IMR-90 (cell line): ENCODE results near the gene DGKH.
"Not testable (repeated sequence)": the region's sequence is repeated elsewhere in the genome, so short reads cannot be mapped to it uniquely, and the experiment has no call there.

Experiments used
- BHLHE40 ChIP-seq: fragments of 150-350 bp; IDR thresholded peaks from 2 replicates; pipeline ENCODE4 v1.6.1; 2016; ENCODE audit warnings: mild to moderate bottlenecking, low read depth, low read length
- CTCF ChIP-seq: conservative IDR thresholded peaks from 2 replicates; pipeline ENCODE4 v1.5.1; 2012; ENCODE audit warnings: mild to moderate bottlenecking, low read depth, low read length, improper control_type of control experiment
- ELK1 ChIP-seq: fragments of 150-350 bp; IDR thresholded peaks from 2 replicates; pipeline ENCODE4 v1.6.1; 2016; ENCODE audit warnings: low read depth, mild to moderate bottlenecking, low read length, moderate library complexity, borderline replicate concordance
- FOS ChIP-seq: fragments of 150-350 bp; IDR thresholded peaks from 2 replicates; pipeline ENCODE4 v1.6.1; 2016; ENCODE audit warnings: low read depth, low read length
- MAFK ChIP-seq: IDR thresholded peaks from 2 replicates; pipeline ENCODE4 v1.6.1; 2012; ENCODE audit warnings: low read depth, low read length, improper control_type of control experiment
- MAZ ChIP-seq: IDR thresholded peaks from 2 replicates; pipeline ENCODE4 v1.6.1; 2012; ENCODE audit warnings: low read depth, mild to moderate bottlenecking, low read length, improper control_type of control experiment, moderate library complexity, borderline replicate concordance
- NFE2L2 ChIP-seq: fragments of 150-350 bp; IDR thresholded peaks from 2 replicates; pipeline ENCODE4 v1.6.1; 2016; ENCODE audit warnings: low read depth, mild to moderate bottlenecking, low read length
- POLR2A ChIP-seq: IDR thresholded peaks from 2 replicates; pipeline ENCODE4 v1.6.1; 2012; ENCODE audit warnings: mild to moderate bottlenecking, low read depth, low read length
- RAD21 ChIP-seq: IDR thresholded peaks from 2 replicates; pipeline ENCODE4 v1.6.1; 2012; ENCODE audit warnings: low read length, improper control_type of control experiment
- RCOR1 ChIP-seq: IDR thresholded peaks from 2 replicates; pipeline ENCODE4 v1.6.1; 2012; ENCODE audit warnings: mild to moderate bottlenecking, low read length, improper control_type of control experiment; ENCODE audit not compliant: insufficient replicate concordance
- RFX5 ChIP-seq: IDR thresholded peaks from 2 replicates; pipeline ENCODE4 v1.8.0; 2012; ENCODE audit warnings: low read depth, mild to moderate bottlenecking, low read length, moderate library complexity
- SMC3 ChIP-seq: fragments of 150-350 bp; IDR thresholded peaks from 2 replicates; pipeline ENCODE4 v1.6.1; 2016; ENCODE audit warnings: low read depth, mild to moderate bottlenecking, antibody characterized with exemption, low read length, moderate library complexity
- USF2 ChIP-seq: fragments of 150-350 bp; IDR thresholded peaks from 2 replicates; pipeline ENCODE4 v1.6.1; 2017; ENCODE audit warnings: mild to moderate bottlenecking, antibody characterized with exemption, low read length, low read depth

DNA sequence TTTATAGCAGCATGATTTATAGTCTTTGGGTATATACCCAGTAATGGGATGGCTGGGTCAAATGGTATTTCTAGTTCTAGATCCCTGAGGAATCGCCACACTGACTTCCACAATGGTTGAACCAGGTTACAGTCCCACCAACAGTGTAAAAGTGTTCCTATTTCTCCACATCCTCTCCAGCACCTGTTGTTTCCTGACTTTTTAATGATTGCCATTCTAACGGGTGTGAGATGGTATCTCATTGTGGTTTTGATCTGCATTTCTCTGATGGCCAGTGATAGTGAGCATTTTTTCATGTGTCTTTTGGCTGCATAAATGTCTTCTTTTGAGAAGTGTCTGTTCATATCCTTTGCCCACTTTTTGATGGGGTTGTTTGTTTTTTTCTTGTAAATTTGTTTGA is 114.9 kb downstream of the DGKH start:
- not testable (repeated sequence) for TF ChIP-seq CTCF, USF2, MAZ, RAD21, ELK1, POLR2A, BHLHE40, SMC3, RCOR1, MAFK, RFX5, NFE2L2, FOS
